CD14-positive monocyte (primary cell): ENCODE data around the gene ATP13A3. TPM values are rescaled to one million over a fixed set of nuclear protein-coding genes. Genes with fewer than 3 reads are reported as not detected.

Source experiments
- DNase-seq, 3 donors: peaks; one replicate each; pipeline ENCODE4 v3.0.0-alpha.2; 2011 to 2022
- H2AFZ ChIP-seq: 2 replicates; pipeline ENCODE4 v1.6.0; 2012; ENCODE audit warnings: mild to moderate bottlenecking, low read depth, low read length, inconsistent platforms; ENCODE audit not compliant: insufficient read depth, poor library complexity, severe bottlenecking
- H3K27ac ChIP-seq, 2 donors: 1 replicate in 1 of 2; 2 replicates in 1 of 2; pipeline ENCODE4 v1.5.1; 2012 to 2013; ENCODE audit warnings: low read length in 2 of 2, control low read depth in 1 of 2, inconsistent platforms in 1 of 2, low read depth in 1 of 2, mild to moderate bottlenecking in 1 of 2
- H3K27me3 ChIP-seq, 2 donors: one replicate each; pipeline versions ENCODE4 v1.6.0 to v1.6.1; 2011 to 2013; ENCODE audit warnings: low read length in 2 of 2; ENCODE audit not compliant: control insufficient read depth in 2 of 2, insufficient read depth in 2 of 2
- H3K36me3 ChIP-seq, 2 donors: replicated peaks in 1 of 2; 1 replicate in 1 of 2; 2 replicates in 1 of 2; pipeline versions ENCODE4 v1.5.1 to v1.6.1; 2012 to 2013; ENCODE audit warnings: low read length in 2 of 2, control low read depth in 1 of 2, inconsistent platforms in 1 of 2, mild to moderate bottlenecking in 1 of 2; ENCODE audit not compliant: insufficient read depth in 2 of 2, control insufficient read depth in 1 of 2
- H3K4me1 ChIP-seq, 2 donors: 1 replicate in 1 of 2; 2 replicates in 1 of 2; pipeline versions ENCODE4 v1.5.1 to v1.6.1; 2012 to 2013; ENCODE audit warnings: low read length in 2 of 2, control low read depth in 1 of 2, inconsistent platforms in 1 of 2, mild to moderate bottlenecking in 1 of 2, moderate library complexity in 1 of 2; ENCODE audit not compliant: insufficient read depth in 2 of 2, control insufficient read depth in 1 of 2
- H3K4me2 ChIP-seq: replicated peaks from 2 replicates; pipeline ENCODE3; 2012; ENCODE audit warnings: low read length, moderate library complexity, mild to moderate bottlenecking; ENCODE audit not compliant: poor library complexity, severe bottlenecking; ENCODE audit errors: extremely low read depth
- H3K4me3 ChIP-seq, 3 experiments: fragments of 200-600 bp in 1 of 3; sonication (generic) in 1 of 3; replicated peaks in 1 of 3; 1 replicate in 2 of 3; 2 replicates in 1 of 3; pipeline ENCODE4 v1.5.1; 2011 to 2013; ENCODE audit warnings: low read length in 3 of 3, mild to moderate bottlenecking in 3 of 3, control low read depth in 2 of 3, low read depth in 2 of 3, inconsistent platforms in 1 of 3, moderate library complexity in 1 of 3
- H3K79me2 ChIP-seq: 2 replicates; pipeline ENCODE4 v1.6.0; 2012; ENCODE audit warnings: mild to moderate bottlenecking, control low read depth, inconsistent platforms, low read length, moderate library complexity; ENCODE audit not compliant: insufficient read depth
- H3K9ac ChIP-seq: 2 replicates; pipeline ENCODE4 v1.6.0; 2017; ENCODE audit warnings: low read length, mild to moderate bottlenecking; ENCODE audit not compliant: insufficient read depth, poor library complexity, severe bottlenecking
- H3K9me3 ChIP-seq, 2 donors: replicated peaks in 1 of 2; 1 replicate in 1 of 2; 2 replicates in 1 of 2; pipeline versions ENCODE4 v1.5.1 to v1.6.1; 2012 to 2013; ENCODE audit warnings: low read length in 2 of 2, control low read depth in 1 of 2; ENCODE audit not compliant: control insufficient read depth in 1 of 2, insufficient read depth in 1 of 2
- H4K20me1 ChIP-seq: 2 replicates; pipeline ENCODE4 v1.6.0; 2012; ENCODE audit warnings: mild to moderate bottlenecking, low read length, control low read depth, moderate library complexity; ENCODE audit not compliant: insufficient read depth
- H3K27ac Mint-ChIP-seq, 7 donors: one replicate each; pipeline ENCODE4 v1.8.0; 2020; ENCODE audit warnings: mild to moderate bottlenecking in 7 of 7, mixed read lengths in 7 of 7, moderate library complexity in 6 of 7, inconsistent platforms in 2 of 7
- H3K27me3 Mint-ChIP-seq, 3 donors: one replicate each; pipeline ENCODE4 v1.8.0; 2021 to 2022; ENCODE audit warnings: low read depth in 3 of 3, mild to moderate bottlenecking in 3 of 3, mixed read lengths in 3 of 3, moderate library complexity in 3 of 3, inconsistent platforms in 1 of 3
- H3K36me3 Mint-ChIP-seq, 2 donors: one replicate each; pipeline ENCODE4 v1.8.0; 2020; ENCODE audit warnings: mixed read lengths in 2 of 2, inconsistent platforms in 1 of 2, mild to moderate bottlenecking in 1 of 2
- H3K4me1 Mint-ChIP-seq: one replicate; pipeline ENCODE4 v1.8.0; 2020; ENCODE audit warnings: mild to moderate bottlenecking, mixed read lengths
- H3K4me3 Mint-ChIP-seq, 2 donors: one replicate each; pipeline ENCODE4 v1.8.0; 2020; ENCODE audit warnings: mild to moderate bottlenecking in 2 of 2, mixed read lengths in 2 of 2, moderate library complexity in 1 of 2
- H3K9me3 Mint-ChIP-seq, 7 donors: one replicate each; pipeline ENCODE4 v1.8.0; 2020 to 2022; ENCODE audit warnings: mixed read lengths in 7 of 7, mild to moderate bottlenecking in 6 of 7, moderate library complexity in 6 of 7, inconsistent platforms in 2 of 7
- WGBS: methylation state at CpG from one replicate; pipeline ENCODE4 v1.1.5; 2013; ENCODE audit warnings: missing lambda C conversion rate; ENCODE audit not compliant: insufficient coverage; 5-methylcytosine and 5-hydroxymethylcytosine counted together
- intact Hi-C, 2 donors: fragments of 100-400 bp; cut with micrococcal nuclease; formaldehyde crosslinking; loops; one replicate each; pipeline versions ENCODE4 v1.15.0 to v1.15.1; 2023
- polyA plus RNA-seq, 3 donors: library from polyadenylated mRNA; depleted of rRNA in 1 of 3; unstranded in 2 of 3; stranded (reverse) in 1 of 3; fragments of 300-500 nt in 2 of 3; fragments of >200 nt in 1 of 3; fragmentation: Illumina TruSeq in 2 of 3; gene quantifications; 1 replicate in 2 of 3; 2 replicates in 1 of 3; pipeline ENCODE4 v1.2.3, GENCODE V29; 2012 to 2021
- TF ChIP-seq, protein P1 (sequence below): fragments of 200-600 bp; IDR thresholded peaks from one replicate; pipeline ENCODE4 v1.8.0; 2022; ENCODE audit warnings: antibody characterized with exemption, mild to moderate bottlenecking

Gene ATP13A3
- polyA plus RNA-seq, 3 donors, result 4.7 to 19.5 (median 5.2) TPM

DNA sequence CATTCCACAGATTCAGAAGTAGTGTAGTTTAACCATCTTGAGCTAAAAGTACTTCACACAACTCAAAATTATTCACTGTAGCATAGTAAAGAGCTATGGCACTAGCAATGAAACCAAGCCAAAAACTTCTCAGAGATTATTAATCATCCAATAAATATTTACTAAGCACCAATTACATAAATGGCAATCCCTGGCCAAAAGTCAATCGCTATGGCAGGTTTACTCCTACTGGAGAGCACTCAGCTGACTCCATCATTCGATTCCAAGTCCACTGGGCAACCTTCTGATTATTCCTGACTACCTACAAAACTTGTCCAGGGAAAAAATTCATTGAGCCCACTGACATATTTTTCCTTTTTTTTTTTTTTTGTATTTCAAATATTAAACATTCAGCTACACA lies 23.9 kb downstream of the ATP13A3 start:
- intact Hi-C loops, result no loop called here
- Histone ChIP-seq H3K4me3 (no peak overlapping the region), H3K79me2 (peaks cover 63% of the 10 kb centered on the region), H3K36me3 (peaks cover 25 to 45% of the 10 kb centered on the region in 2 donors), H3K27ac (no peak overlapping the region), H4K20me1 (peaks cover 62% of the 10 kb centered on the region), H3K27me3 (no peaks in the 10 kb centered on the region), H3K4me1 (peaks cover 0 to 3% of the 10 kb centered on the region in 2 donors), H3K4me2 (no peak overlapping the region), H2AFZ (no peak overlapping the region), H3K9ac (no peak overlapping the region), H3K9me3 (no peaks in the 10 kb centered on the region)
- no peak overlapping the region for H3K4me3 Mint-ChIP-seq
- H3K4me1 Mint-ChIP-seq, result peaks cover 11% of the 10 kb centered on the region
- no peak overlapping the region for H3K27ac Mint-ChIP-seq
- peaks cover 29 to 36% of the 10 kb centered on the region in 2 donors for H3K36me3 Mint-ChIP-seq
- H3K9me3 Mint-ChIP-seq, result no peaks in the 10 kb centered on the region
- no peaks in the 10 kb centered on the region for H3K27me3 Mint-ChIP-seq
- TF ChIP-seq, protein P1, sequence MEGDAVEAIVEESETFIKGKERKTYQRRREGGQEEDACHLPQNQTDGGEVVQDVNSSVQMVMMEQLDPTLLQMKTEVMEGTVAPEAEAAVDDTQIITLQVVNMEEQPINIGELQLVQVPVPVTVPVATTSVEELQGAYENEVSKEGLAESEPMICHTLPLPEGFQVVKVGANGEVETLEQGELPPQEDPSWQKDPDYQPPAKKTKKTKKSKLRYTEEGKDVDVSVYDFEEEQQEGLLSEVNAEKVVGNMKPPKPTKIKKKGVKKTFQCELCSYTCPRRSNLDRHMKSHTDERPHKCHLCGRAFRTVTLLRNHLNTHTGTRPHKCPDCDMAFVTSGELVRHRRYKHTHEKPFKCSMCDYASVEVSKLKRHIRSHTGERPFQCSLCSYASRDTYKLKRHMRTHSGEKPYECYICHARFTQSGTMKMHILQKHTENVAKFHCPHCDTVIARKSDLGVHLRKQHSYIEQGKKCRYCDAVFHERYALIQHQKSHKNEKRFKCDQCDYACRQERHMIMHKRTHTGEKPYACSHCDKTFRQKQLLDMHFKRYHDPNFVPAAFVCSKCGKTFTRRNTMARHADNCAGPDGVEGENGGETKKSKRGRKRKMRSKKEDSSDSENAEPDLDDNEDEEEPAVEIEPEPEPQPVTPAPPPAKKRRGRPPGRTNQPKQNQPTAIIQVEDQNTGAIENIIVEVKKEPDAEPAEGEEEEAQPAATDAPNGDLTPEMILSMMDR, result no peak
- DNase-seq, result no peak
- 100% methylated on average over 2 of the region's 2 CpGs for WGBS

DNA sequence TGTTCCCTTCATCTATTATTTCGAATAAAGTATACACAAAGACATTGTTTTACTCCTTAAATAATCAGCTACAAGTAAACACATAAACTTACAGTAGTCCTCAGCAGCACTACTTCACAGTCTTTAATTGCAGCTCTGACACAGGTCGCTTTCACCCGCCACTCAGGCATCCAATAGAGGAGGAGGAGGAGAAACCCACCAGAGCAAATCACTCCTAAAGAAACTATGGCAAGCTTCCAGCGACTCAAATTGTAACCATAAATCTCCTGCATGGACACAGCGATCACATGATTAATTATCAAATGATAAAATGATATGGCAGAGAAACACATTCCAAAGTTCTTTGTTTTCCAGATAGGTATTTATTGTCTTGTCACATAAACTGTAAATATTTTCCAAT lies 26.2 kb downstream of the ATP13A3 start:
- no peak overlapping the region for H3K4me3 Mint-ChIP-seq
- Histone ChIP-seq H3K27me3 (no peaks in the 10 kb centered on the region), H3K4me1 (no peaks in the 10 kb centered on the region)

More for the DNA sequence above, 26.2 kb downstream of the ATP13A3 start:
- Histone ChIP-seq H3K9ac (no peak overlapping the region), H3K4me3 (no peak overlapping the region), H2AFZ (no peak overlapping the region), H3K79me2 (peaks cover 39% of the 10 kb centered on the region), H3K27ac (no peak overlapping the region), H3K9me3 (no peaks in the 10 kb centered on the region), H3K4me2 (no peak overlapping the region), H4K20me1 (peaks cover 39% of the 10 kb centered on the region), H3K36me3 (peaks cover 35 to 68% of the 10 kb centered on the region in 2 donors)
- TF ChIP-seq, protein P1, result no peak
- H3K27me3 Mint-ChIP-seq, result no peaks in the 10 kb centered on the region
- no peaks in the 10 kb centered on the region for H3K9me3 Mint-ChIP-seq
- H3K36me3 Mint-ChIP-seq, result peaks cover 42 to 52% of the 10 kb centered on the region in 2 donors
- H3K4me1 Mint-ChIP-seq, result peaks cover 4% of the 10 kb centered on the region
- WGBS, result 88% methylated on average over 1 of the region's 5 CpGs
- DNase-seq, result no peak
- H3K27ac Mint-ChIP-seq, result no peak overlapping the region
- intact Hi-C loops, result no loop called here
